ENCODE data around the gene HOMER2. TPM values are rescaled to one million over a fixed set of nuclear protein-coding genes. Genes with fewer than 3 reads are reported as not detected.

Gene HOMER2
- total RNA-seq, 1 donor from 2014 or later: 23.4 TPM

GRCh38 chr15:82966671-82967071, 14.2 kb upstream of the HOMER2 start:
- Mint-ChIP-seq H3K9me3 (no peaks in the 10 kb centered on the region), H3K27me3 (no peaks in the 10 kb centered on the region), H3K27ac (no peak overlapping the region), H3K36me3 (no peaks in the 10 kb centered on the region), H3K4me1 (ENCODE audit: unreplicated experiment) (no peaks in the 10 kb centered on the region), H3K4me3 (no peak overlapping the region)
- no peak for DNase-seq (ENCODE audit: extremely low spot score, unreplicated experiment)
- no peak for TF ChIP-seq CTCF (conservative IDR thresholded peaks at IDR 0.05)

- no peaks in the 10 kb centered on the region for H3K27me3 Mint-ChIP-seq
- no peak for DNase-seq (ENCODE audit: extremely low spot score, unreplicated experiment)
- H3K27ac Mint-ChIP-seq: no peak overlapping the region
- H3K9me3 Mint-ChIP-seq: no peaks in the 10 kb centered on the region
- no peaks in the 10 kb centered on the region for H3K36me3 Mint-ChIP-seq
- no peak for TF ChIP-seq CTCF (conservative IDR thresholded peaks at IDR 0.05)
- H3K4me3 Mint-ChIP-seq: no peak overlapping the region
- H3K4me1 Mint-ChIP-seq (ENCODE audit: unreplicated experiment): no peaks in the 10 kb centered on the region
Observed at GRCh38 chr15:82964890-82965289, 12.4 kb upstream of the HOMER2 start.

GRCh38 chr15:82963471-82964341, 11.2 kb upstream of the HOMER2 start:
- no peaks in the 10 kb centered on the region for H3K27me3 Mint-ChIP-seq
- H3K27ac Mint-ChIP-seq: no peak overlapping the region

GRCh38 chr15:82960766-82961165, 8.2 kb upstream of the HOMER2 start:
- no peaks in the 10 kb centered on the region for H3K4me1 Mint-ChIP-seq (ENCODE audit: unreplicated experiment)
- no peaks in the 10 kb centered on the region for H3K27me3 Mint-ChIP-seq
- no peak for DNase-seq (ENCODE audit: extremely low spot score, unreplicated experiment)
- no peak overlapping the region for H3K27ac Mint-ChIP-seq
- TF ChIP-seq CTCF (conservative IDR thresholded peaks at IDR 0.05): no peak
- H3K4me3 Mint-ChIP-seq: no peak overlapping the region
- H3K36me3 Mint-ChIP-seq: no peaks in the 10 kb centered on the region
- H3K9me3 Mint-ChIP-seq: no peaks in the 10 kb centered on the region

More at GRCh38 chr15:82963471-82964341, 11.2 kb upstream of the HOMER2 start:
- Mint-ChIP-seq H3K9me3 (no peaks in the 10 kb centered on the region), H3K4me3 (no peak overlapping the region), H3K36me3 (no peaks in the 10 kb centered on the region), H3K4me1 (ENCODE audit: unreplicated experiment) (no peaks in the 10 kb centered on the region)
- TF ChIP-seq CTCF (conservative IDR thresholded peaks at IDR 0.05): no peak
- DNase-seq (ENCODE audit: extremely low spot score, unreplicated experiment): no peak

- Mint-ChIP-seq H3K4me3 (no peak overlapping the region), H3K27ac (no peak overlapping the region), H3K36me3 (no peaks in the 10 kb centered on the region), H3K9me3 (no peaks in the 10 kb centered on the region), H3K27me3 (no peaks in the 10 kb centered on the region), H3K4me1 (ENCODE audit: unreplicated experiment) (no peaks in the 10 kb centered on the region)
- no peak for DNase-seq (ENCODE audit: extremely low spot score, unreplicated experiment)
- no peak for TF ChIP-seq CTCF (conservative IDR thresholded peaks at IDR 0.05)
Observed at GRCh38 chr15:82959423-82959822, 6.9 kb upstream of the HOMER2 start.
